Measurements from ENCODE around the gene MAP6.

MAP6 gene

DNA sequence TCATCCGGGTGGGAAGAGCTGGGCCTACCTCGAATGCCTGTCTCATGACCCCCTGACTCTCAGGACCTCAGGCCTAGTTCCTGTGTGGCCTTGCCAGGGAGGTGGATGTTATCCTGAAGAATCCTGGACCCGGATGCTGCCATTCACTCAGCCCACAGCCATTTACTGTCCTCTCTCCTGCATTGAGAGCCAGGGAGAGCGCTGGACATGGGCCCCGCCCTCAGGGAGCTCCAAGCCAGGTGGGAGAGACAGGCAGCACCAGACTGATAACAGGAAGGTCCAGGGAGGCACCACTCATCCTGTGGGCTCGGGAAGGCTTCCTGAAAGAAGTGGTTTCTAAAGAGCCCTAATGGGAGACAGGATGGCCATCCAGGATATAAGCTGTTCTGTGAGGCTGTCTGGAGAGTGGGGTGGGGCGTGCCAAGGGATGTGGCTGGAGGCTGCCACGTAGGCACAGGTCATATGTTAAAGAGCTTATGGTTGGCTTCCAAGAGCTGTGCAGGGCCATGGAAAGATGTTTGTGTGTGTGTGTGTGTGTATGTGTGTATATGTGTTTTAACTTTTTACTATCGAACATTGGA, 98.2 kb downstream of the MAP6 start:
- Histone ChIP-seq H3K4me1 (ENCODE audit: control insufficient read depth, insufficient read depth, low read length) (peaks cover 2% of the 10 kb centered on the region), H3K9ac (ENCODE audit: low read length) (no peak overlapping the region), H3K9me3 (ENCODE audit: control insufficient read depth, low read length) (no peaks in the 10 kb centered on the region), H3K36me3 (ENCODE audit: control insufficient read depth, insufficient read depth, low read length) (peaks cover 28% of the 10 kb centered on the region), H3K4me3 (ENCODE audit: low read length) (no peak overlapping the region), H3K27me3 (ENCODE audit: control insufficient read depth, insufficient read depth, low read length) (no peaks in the 10 kb centered on the region)

DNA sequence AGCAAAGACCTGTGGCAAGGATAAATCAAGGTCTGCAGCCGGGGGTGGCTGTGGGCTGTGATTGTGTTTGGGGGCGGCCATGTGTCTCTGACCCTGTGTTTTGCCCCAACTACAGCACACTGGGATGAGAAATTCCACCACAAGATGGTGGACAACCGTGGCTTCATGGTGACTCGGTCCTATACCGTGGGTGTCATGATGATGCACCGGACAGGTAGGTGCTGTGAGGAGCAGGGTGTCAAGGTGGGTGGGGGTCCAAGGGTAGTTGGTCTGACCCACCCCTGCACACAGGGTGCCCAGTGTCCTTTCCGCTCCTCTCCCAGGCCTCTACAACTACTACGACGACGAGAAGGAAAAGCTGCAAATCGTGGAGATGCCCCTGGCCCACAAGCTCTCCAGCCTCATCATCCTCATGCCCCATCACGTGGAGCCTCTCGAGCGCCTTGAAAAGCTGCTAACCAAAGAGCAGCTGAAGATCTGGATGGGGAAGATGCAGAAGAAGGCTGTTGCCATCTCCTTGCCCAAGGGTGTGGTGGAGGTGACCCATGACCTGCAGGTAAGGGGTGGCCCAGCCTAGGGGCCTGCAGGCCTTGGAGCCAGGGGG, 100.1 kb downstream of the MAP6 start:
- H3K4me3 ChIP-seq (ENCODE audit: low read length), result no peak overlapping the region
- H3K9ac ChIP-seq (ENCODE audit: low read length), result no peak overlapping the region
- no peaks in the 10 kb centered on the region for H3K27me3 ChIP-seq (ENCODE audit: control insufficient read depth, insufficient read depth, low read length)
- peaks cover 19% of the 10 kb centered on the region for H3K4me1 ChIP-seq (ENCODE audit: control insufficient read depth, insufficient read depth, low read length)
- H3K36me3 ChIP-seq (ENCODE audit: control insufficient read depth, insufficient read depth, low read length), result peaks cover 28% of the 10 kb centered on the region
- no peaks in the 10 kb centered on the region for H3K9me3 ChIP-seq (ENCODE audit: control insufficient read depth, low read length)

GRCh38 chr11:75567971-75568370, 100.9 kb downstream of the MAP6 start:
- Histone ChIP-seq H3K36me3 (ENCODE audit: control insufficient read depth, insufficient read depth, low read length) (peaks cover 28% of the 10 kb centered on the region), H3K27me3 (ENCODE audit: control insufficient read depth, insufficient read depth, low read length) (no peaks in the 10 kb centered on the region), H3K9me3 (ENCODE audit: control insufficient read depth, low read length) (no peaks in the 10 kb centered on the region), H3K4me1 (ENCODE audit: control insufficient read depth, insufficient read depth, low read length) (peaks cover 26% of the 10 kb centered on the region), H3K4me3 (ENCODE audit: low read length) (no peak overlapping the region), H3K9ac (ENCODE audit: low read length) (no peak overlapping the region)

DNA sequence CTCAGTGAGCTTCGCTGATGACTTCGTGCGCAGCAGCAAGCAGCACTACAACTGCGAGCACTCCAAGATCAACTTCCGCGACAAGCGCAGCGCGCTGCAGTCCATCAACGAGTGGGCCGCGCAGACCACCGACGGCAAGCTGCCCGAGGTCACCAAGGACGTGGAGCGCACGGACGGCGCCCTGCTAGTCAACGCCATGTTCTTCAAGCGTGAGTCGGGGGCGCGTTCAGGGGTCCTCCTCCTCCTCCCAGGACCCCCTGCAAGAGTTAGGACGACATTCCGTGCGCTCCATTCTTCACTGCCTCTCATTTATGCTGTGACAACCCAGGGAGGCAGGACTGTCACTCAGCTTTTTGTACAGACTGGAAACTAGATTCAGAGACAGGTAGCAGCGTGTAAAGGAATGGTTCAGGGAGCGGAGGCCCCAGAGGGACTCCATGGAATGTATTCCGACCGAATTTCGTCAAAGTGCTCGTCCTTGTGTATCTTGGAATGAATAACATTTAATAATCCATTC, 102.0 kb downstream of the MAP6 start:
- H3K27me3 ChIP-seq (ENCODE audit: control insufficient read depth, insufficient read depth, low read length), result no peaks in the 10 kb centered on the region
- H3K36me3 ChIP-seq (ENCODE audit: control insufficient read depth, insufficient read depth, low read length), result peaks cover 25% of the 10 kb centered on the region
- no peaks in the 10 kb centered on the region for H3K9me3 ChIP-seq (ENCODE audit: control insufficient read depth, low read length)
- H3K4me1 ChIP-seq (ENCODE audit: control insufficient read depth, insufficient read depth, low read length), result peaks cover 29% of the 10 kb centered on the region
- H3K9ac ChIP-seq (ENCODE audit: low read length), result no peak overlapping the region
- no peak overlapping the region for H3K4me3 ChIP-seq (ENCODE audit: low read length)

DNA sequence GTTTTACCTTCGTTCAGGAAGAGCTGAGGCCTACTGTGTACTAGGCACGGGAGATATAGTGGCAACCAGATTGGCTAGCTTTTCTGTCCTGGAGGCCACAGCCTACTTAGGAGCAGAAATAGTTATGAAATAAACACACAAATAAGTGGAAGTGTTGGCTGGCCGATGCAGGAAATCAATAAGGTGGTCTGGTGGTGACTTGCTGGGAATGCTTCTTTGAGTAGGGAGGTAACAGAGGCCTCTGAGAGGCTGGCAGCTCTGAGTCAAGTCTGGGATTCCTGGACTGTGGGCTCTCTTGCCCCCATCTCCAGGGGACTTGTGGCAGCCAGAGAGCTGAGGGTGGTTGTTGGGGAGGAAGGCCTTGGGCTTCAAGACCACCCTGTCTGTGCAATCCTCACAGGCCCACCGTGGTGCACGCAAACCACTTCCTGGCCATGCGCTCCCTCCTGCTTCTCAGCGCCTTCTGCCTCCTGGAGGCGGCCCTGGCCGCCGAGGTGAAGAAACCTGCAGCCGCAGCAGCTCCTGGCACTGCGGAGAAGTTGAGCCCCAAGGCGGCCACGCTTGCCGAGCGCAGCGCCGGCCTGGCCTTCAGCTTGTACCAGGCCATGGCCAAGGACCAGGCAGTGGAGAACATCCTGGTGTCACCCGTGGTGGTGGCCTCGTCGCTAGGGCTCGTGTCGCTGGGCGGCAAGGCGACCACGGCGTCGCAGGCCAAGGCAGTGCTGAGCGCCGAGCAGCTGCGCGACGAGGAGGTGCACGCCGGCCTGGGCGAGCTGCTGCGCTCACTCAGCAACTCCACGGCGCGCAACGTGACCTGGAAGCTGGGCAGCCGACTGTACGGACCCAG, 102.7 kb downstream of the MAP6 start:
- Histone ChIP-seq H3K4me1 (ENCODE audit: control insufficient read depth, insufficient read depth, low read length) (peaks cover 29% of the 10 kb centered on the region), H3K36me3 (ENCODE audit: control insufficient read depth, insufficient read depth, low read length) (peaks cover 20% of the 10 kb centered on the region), H3K27me3 (ENCODE audit: control insufficient read depth, insufficient read depth, low read length) (no peaks in the 10 kb centered on the region), H3K9me3 (ENCODE audit: control insufficient read depth, low read length) (no peaks in the 10 kb centered on the region), H3K9ac (ENCODE audit: low read length) (no peak overlapping the region), H3K4me3 (ENCODE audit: low read length) (no peak overlapping the region)

- peaks cover 14% of the 10 kb centered on the region for H3K36me3 ChIP-seq (ENCODE audit: control insufficient read depth, insufficient read depth, low read length)
- H3K4me3 ChIP-seq (ENCODE audit: low read length), result no peak overlapping the region
- H3K9me3 ChIP-seq (ENCODE audit: control insufficient read depth, low read length), result no peaks in the 10 kb centered on the region
- no peaks in the 10 kb centered on the region for H3K27me3 ChIP-seq (ENCODE audit: control insufficient read depth, insufficient read depth, low read length)
- no peak overlapping the region for H3K9ac ChIP-seq (ENCODE audit: low read length)
- H3K4me1 ChIP-seq (ENCODE audit: control insufficient read depth, insufficient read depth, low read length), result peaks cover 29% of the 10 kb centered on the region
Measured at GRCh38 chr11:75565221-75565814, 103.5 kb downstream of the MAP6 start.

GRCh38 chr11:75563978-75564552, 104.8 kb downstream of the MAP6 start:
- H3K27me3 ChIP-seq (ENCODE audit: control insufficient read depth, insufficient read depth, low read length), result no peaks in the 10 kb centered on the region
- no peak overlapping the region for H3K4me3 ChIP-seq (ENCODE audit: low read length)
- H3K36me3 ChIP-seq (ENCODE audit: control insufficient read depth, insufficient read depth, low read length), result peaks cover 13% of the 10 kb centered on the region
- H3K9ac ChIP-seq (ENCODE audit: low read length), result peak overlapping the region; percentile 88
- H3K9me3 ChIP-seq (ENCODE audit: control insufficient read depth, low read length), result no peaks in the 10 kb centered on the region
- H3K4me1 ChIP-seq (ENCODE audit: control insufficient read depth, insufficient read depth, low read length), result peaks cover 35% of the 10 kb centered on the region

DNA sequence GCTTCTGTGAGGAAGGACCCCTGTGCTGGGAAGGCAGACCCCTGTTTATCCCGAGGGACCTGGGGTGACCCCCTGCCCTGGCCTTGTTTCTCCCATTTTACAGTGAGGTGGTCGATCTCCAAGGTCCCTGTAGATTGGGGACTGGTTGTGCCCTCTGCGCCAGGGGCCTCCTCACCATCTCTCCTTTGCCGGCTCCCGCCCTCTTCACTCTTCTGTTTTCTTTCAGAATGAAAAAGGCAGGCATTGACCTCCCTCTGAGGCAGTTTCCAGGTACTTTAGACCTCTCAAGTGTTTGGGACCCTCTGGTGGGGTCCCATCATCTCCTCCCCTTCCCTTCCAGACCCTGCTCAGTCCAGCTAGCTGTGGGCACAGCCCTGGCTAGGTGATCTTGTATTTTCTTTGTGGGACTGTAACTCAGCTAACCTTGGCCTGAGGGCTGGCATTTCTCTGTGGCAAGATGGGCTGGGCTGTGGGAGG, 105.3 kb downstream of the MAP6 start:
- H3K4me1 ChIP-seq (ENCODE audit: control insufficient read depth, insufficient read depth, low read length), result peaks cover 40% of the 10 kb centered on the region
- H3K36me3 ChIP-seq (ENCODE audit: control insufficient read depth, insufficient read depth, low read length), result peaks cover 8% of the 10 kb centered on the region
- peak overlapping the region; percentile 99 for H3K4me3 ChIP-seq (ENCODE audit: low read length)
- peak overlapping the region; percentile 88 for H3K9ac ChIP-seq (ENCODE audit: low read length)
- no peaks in the 10 kb centered on the region for H3K27me3 ChIP-seq (ENCODE audit: control insufficient read depth, insufficient read depth, low read length)
- no peaks in the 10 kb centered on the region for H3K9me3 ChIP-seq (ENCODE audit: control insufficient read depth, low read length)

- Histone ChIP-seq H3K4me1 (ENCODE audit: control insufficient read depth, insufficient read depth, low read length) (peaks cover 46% of the 10 kb centered on the region), H3K9me3 (ENCODE audit: control insufficient read depth, low read length) (no peaks in the 10 kb centered on the region), H3K36me3 (ENCODE audit: control insufficient read depth, insufficient read depth, low read length) (peaks cover 5% of the 10 kb centered on the region), H3K4me3 (ENCODE audit: low read length) (peak overlapping the region; percentile 99), H3K27me3 (ENCODE audit: control insufficient read depth, insufficient read depth, low read length) (no peaks in the 10 kb centered on the region), H3K9ac (ENCODE audit: low read length) (peak overlapping the region; percentile 88)
Measured at GRCh38 chr11:75562836-75563484, 105.9 kb downstream of the MAP6 start.

- Histone ChIP-seq H3K27me3 (ENCODE audit: control insufficient read depth, insufficient read depth, low read length) (no peaks in the 10 kb centered on the region), H3K9ac (ENCODE audit: low read length) (peak within 1 kb of the TSS; percentile 88)
Measured at GRCh38 chr11:75562048-75562835, 106.6 kb downstream of the MAP6 start, which contains the start of gene SERPINH1. TSS of gene SERPINH1 (plus strand) at chr11:75562253. CDS start at chr11:75566350, 4,097 bp downstream.

More at GRCh38 chr11:75562048-75562835, 106.6 kb downstream of the MAP6 start, which contains the start of gene SERPINH1:
- Histone ChIP-seq H3K4me1 (ENCODE audit: control insufficient read depth, insufficient read depth, low read length) (peaks cover 51% of the 10 kb centered on the region), H3K4me3 (ENCODE audit: low read length) (peak within 1 kb of the TSS; percentile 99), H3K9me3 (ENCODE audit: control insufficient read depth, low read length) (no peaks in the 10 kb centered on the region), H3K36me3 (ENCODE audit: control insufficient read depth, insufficient read depth, low read length) (peaks cover 5% of the 10 kb centered on the region)

Data from mucosa of stomach (tissue), 1 donor.